Stimulated activated naive CD4-positive, alpha-beta T cell (primary cell): ENCODE measurements around the gene CAMTA1.
"Not testable (repeated sequence)": the region's sequence is repeated elsewhere in the genome, so short reads cannot be mapped to it uniquely, and the experiment has no call there.

Experiments used
- DNase-seq, 6 experiments: peaks; one replicate each; lab custom pipeline; 2025; lab: John Stamatoyannopoulos, UW

The CAMTA1 gene

GRCh38 chr1:6907201-6907600, 121.9 kb downstream of the CAMTA1 start:
- DNase-seq = no peak

GRCh38 chr1:6907676-6908434, 122.6 kb downstream of the CAMTA1 start:
- DNase-seq = no peak

GRCh38 chr1:6909401-6909800, 124.1 kb downstream of the CAMTA1 start:
- DNase-seq = no peak

- DNase-seq = no peak
These were observed 124.6 kb downstream of the CAMTA1 start for GRCh38 chr1:6909857-6910256.

GRCh38 chr1:6911021-6911941, 126.0 kb downstream of the CAMTA1 start:
- no peak for DNase-seq

GRCh38 chr1:6911974-6912373, 126.7 kb downstream of the CAMTA1 start:
- DNase-seq = no peak

GRCh38 chr1:6912518-6912917, 127.3 kb downstream of the CAMTA1 start:
- DNase-seq = no peak

- no peak for DNase-seq
These were observed 127.8 kb downstream of the CAMTA1 start for GRCh38 chr1:6913086-6913485.

GRCh38 chr1:6914706-6915105, 129.5 kb downstream of the CAMTA1 start:
- no peak for DNase-seq

- no peak for DNase-seq
These were observed 130.8 kb downstream of the CAMTA1 start for GRCh38 chr1:6915999-6916565.

GRCh38 chr1:6917067-6917466, 131.8 kb downstream of the CAMTA1 start:
- DNase-seq = no peak

- DNase-seq = no peak
These were observed 133.1 kb downstream of the CAMTA1 start for GRCh38 chr1:6918186-6918924.

- DNase-seq = no peak
These were observed 133.8 kb downstream of the CAMTA1 start for GRCh38 chr1:6918925-6919511.

- not testable (repeated sequence) for DNase-seq
These were observed 136.3 kb downstream of the CAMTA1 start for GRCh38 chr1:6921506-6921905.

GRCh38 chr1:6922096-6922931, 137.1 kb downstream of the CAMTA1 start:
- no peak for DNase-seq

GRCh38 chr1:6923012-6923411, 137.8 kb downstream of the CAMTA1 start:
- no peak for DNase-seq

- DNase-seq = no peak
These were observed 138.2 kb downstream of the CAMTA1 start for GRCh38 chr1:6923416-6923815.

- DNase-seq = no peak
These were observed 139.0 kb downstream of the CAMTA1 start for GRCh38 chr1:6923955-6924881.

- DNase-seq = no peak
These were observed 139.6 kb downstream of the CAMTA1 start for GRCh38 chr1:6924891-6925290.

GRCh38 chr1:6927626-6928025, 142.4 kb downstream of the CAMTA1 start:
- no peak for DNase-seq
